ENCODE data around the gene SLC2A4RG. TPM values are rescaled to one million over a fixed set of nuclear protein-coding genes. Genes with fewer than 3 reads are reported as not detected.
"Not testable (repeated sequence)": the region's sequence is repeated elsewhere in the genome, so short reads cannot be mapped to it uniquely, and the experiment has no call there.

The SLC2A4RG gene
- polyA plus RNA-seq, 3 donors = 65.7 to 124 (median 123) TPM

DNA sequence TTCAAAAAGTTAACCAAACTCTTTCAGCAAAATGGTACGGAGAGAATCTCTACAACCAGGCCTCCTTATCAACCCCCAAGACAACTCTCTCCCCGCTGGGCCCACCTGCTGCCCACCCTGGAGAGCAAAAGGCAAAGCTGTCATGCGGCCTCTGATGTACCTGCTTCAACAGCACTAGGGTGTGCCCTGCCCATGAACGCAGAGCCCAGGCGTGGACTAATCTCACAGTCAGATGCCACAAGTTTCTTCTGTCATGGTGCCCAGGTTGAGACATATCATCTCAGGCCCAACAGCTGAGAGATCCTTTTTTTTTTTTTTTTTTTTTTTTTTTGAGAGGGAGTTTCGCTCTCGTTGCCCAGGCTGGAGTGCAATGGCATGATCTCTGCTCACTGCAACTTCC, 26.3 kb downstream of the SLC2A4RG start:
- DNase-seq (ENCODE audit: extremely low read depth in 1 of 11, low read depth in 9 of 11, low spot score in 4 of 11) = no peak

DNA sequence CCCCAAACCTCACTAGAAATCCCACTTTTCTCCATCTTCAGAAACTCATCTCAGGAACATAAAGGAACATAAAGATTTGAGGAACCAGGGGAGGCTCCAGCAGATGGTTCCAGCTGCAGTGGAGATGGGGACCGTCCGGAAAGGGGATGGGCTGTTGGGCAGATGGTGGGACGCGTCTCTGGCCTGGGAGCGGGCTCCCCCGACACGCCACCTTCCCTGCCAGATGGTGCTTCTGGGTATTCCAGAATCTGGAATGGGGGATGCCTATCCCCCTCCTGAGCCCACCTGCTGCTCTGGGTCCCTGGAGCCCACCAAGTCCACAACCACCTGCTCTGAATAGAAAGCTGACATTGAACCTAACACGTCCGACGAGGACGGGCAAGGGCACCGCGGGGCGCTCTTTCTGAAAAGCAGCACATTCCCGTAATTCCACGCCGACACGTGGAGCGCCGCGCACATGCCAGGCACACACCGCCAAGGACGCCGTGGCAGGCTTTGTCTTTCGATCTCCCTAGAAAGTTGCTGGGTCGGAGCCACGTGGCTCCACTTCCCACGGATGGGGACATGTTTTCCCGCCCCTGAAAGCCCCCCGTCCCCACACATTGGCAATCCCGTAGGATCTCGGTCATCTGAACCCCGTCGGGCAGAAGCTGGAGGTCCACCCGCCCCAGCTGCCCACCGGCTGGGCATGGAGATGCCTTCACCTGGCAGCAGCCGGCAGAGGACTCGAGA, 27.3 kb downstream of the SLC2A4RG start:
- no peak for DNase-seq (ENCODE audit: extremely low read depth in 1 of 11, low read depth in 9 of 11, low spot score in 4 of 11)

- DNase-seq (ENCODE audit: extremely low read depth in 1 of 11, low read depth in 9 of 11, low spot score in 4 of 11) = no peak
Measured at GRCh38 chr20:63767456-63767855, 27.9 kb downstream of the SLC2A4RG start.

DNA sequence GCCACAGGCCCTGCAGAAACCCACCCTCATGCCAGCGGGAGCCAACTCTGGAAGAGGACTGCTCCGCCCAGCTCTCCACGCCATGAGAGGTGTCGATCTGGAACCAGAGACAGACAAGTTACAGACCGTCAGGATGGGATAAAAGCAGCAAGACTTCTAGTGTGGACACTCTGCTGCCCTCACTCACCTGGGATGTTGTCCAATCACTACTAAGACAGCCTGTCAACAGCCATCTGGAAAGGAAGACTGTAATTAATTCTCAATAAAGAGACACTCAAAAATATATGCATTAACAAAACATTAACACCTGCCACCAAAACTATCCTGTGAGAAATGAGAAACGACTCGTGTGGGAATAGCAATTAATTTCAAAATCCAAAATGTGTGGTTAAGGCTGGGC, 28.3 kb downstream of the SLC2A4RG start:
- DNase-seq (ENCODE audit: extremely low read depth in 1 of 11, low read depth in 9 of 11, low spot score in 4 of 11) = no peak

GRCh38 chr20:63768591-63769515, 29.3 kb downstream of the SLC2A4RG start:
- DNase-seq (ENCODE audit: extremely low read depth in 1 of 11, low read depth in 9 of 11, low spot score in 4 of 11) = no peak

- DNase-seq (ENCODE audit: extremely low read depth in 1 of 11, low read depth in 9 of 11, low spot score in 4 of 11) = no peak
Measured at GRCh38 chr20:63769891-63770474, 30.4 kb downstream of the SLC2A4RG start.

GRCh38 chr20:63771046-63771707, 31.6 kb downstream of the SLC2A4RG start:
- DNase-seq (ENCODE audit: extremely low read depth in 1 of 11, low read depth in 9 of 11, low spot score in 4 of 11) = no peak

DNA sequence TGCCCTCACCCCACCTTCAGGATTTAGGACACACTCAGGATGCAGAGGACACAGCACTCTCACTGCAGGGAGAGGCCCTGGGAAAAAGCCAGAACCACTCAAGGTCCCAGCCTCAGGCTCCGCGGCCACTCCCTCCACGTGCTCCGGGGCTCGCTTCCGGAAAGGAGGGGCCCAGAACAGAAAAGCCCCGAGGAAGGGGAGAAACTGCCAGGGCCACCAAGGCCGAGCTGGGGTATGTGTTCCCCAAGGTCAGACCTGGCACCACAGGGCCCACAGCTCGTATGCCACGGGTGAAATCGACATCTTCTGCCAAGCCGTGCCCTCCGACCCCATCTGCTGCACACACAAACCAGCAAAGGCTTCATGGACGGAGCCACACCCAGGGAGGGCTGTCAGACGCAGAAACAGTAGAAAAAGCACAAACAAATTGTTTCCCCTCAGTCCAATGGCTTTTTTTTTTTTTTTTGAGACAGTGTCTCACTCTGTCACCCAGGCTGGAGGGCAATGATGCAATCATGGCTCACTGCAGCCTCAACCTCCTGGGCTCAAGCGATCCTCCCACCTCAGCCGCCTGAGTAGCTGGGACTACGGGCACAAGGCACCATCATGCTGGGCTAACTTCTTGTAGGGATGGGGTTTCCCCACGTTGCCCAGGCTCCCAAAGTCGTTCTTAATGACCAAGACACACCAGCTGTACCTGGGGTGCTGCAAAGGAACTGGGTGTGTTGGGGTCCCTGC, 33.4 kb downstream of the SLC2A4RG start:
- DNase-seq (ENCODE audit: extremely low read depth in 1 of 11, low read depth in 9 of 11, low spot score in 4 of 11) = no peak

DNA sequence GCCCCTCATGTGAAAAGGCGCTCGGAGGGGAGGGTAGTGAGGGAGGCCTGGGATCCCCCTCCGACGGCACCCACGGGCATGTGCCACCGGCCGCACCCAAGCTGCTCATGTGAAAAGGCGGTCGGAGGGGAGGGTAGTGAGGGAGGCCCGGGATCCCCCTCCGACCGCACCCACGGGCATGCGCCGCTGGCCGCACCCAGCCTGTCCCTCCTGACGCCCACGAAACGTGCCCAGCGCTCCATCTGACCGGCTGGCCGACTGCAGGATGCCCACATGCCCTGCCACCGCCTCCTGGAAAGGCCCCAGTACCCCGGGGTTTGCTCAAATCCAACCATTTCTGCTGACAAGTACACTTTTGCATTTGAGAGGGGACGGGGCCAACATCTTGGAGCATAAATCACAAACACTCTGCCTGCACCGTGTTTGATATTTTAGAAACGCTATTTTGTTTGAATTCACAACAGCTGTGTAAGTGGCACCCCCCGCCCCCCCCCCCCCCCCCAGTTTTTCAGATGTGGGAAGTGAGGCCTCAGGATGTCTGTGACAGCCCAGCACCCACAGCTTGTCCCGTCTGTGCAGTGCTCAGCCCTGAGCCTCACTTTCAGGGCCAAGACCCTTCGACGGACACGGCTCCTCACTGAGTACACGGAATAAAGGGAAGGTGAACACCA, 34.1 kb downstream of the SLC2A4RG start:
- no peak for DNase-seq (ENCODE audit: extremely low read depth in 1 of 11, low read depth in 9 of 11, low spot score in 4 of 11)

- no peak for DNase-seq (ENCODE audit: extremely low read depth in 1 of 11, low read depth in 9 of 11, low spot score in 4 of 11)
Measured at GRCh38 chr20:63774306-63774705, 34.7 kb downstream of the SLC2A4RG start.

- peak; percentile 47 to 83 (median 76) for DNase-seq (ENCODE audit: extremely low read depth in 1 of 11, low read depth in 9 of 11, low spot score in 4 of 11)
Measured at GRCh38 chr20:63775096-63775978, 35.8 kb downstream of the SLC2A4RG start.

DNA sequence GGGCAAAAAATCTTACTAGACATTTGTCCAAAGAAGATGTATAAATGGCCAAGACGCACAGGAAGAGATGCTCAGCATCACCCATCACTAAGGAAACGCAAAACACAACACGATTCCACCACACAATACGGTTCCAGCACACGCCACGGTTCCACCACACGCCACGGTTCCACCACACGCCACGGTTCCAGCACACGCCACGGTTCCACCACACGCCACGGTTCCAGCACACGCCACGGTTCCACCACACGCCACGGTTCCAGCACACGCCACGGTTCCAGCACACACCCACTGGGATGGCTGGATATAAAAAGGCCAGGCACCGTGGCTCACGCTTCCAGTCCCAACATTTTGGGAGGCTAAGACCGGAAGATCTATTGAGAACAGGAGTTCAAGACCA, 37.3 kb downstream of the SLC2A4RG start:
- DNase-seq (ENCODE audit: extremely low read depth in 1 of 11, low read depth in 9 of 11, low spot score in 4 of 11) = not testable (repeated sequence)

DNA sequence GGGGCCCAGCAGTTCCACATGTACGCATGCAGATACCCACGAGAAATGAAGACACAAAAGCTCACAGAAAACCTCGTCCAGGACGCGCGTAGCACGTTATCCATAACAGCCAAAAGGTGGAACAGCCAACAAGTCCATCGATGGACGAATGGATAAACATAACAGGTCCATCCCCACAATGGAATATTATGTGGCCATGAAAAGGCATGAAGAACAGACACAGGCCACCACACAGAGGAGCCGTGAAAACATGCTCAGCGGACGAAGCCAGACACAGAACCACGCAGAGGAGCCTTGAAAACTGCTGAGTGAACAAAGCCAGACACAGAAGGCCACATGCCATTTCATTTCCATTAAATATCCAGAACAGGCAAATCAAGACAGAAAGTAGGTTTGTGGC, 38.0 kb downstream of the SLC2A4RG start:
- DNase-seq (ENCODE audit: extremely low read depth in 1 of 11, low read depth in 9 of 11, low spot score in 4 of 11) = no peak

DNA sequence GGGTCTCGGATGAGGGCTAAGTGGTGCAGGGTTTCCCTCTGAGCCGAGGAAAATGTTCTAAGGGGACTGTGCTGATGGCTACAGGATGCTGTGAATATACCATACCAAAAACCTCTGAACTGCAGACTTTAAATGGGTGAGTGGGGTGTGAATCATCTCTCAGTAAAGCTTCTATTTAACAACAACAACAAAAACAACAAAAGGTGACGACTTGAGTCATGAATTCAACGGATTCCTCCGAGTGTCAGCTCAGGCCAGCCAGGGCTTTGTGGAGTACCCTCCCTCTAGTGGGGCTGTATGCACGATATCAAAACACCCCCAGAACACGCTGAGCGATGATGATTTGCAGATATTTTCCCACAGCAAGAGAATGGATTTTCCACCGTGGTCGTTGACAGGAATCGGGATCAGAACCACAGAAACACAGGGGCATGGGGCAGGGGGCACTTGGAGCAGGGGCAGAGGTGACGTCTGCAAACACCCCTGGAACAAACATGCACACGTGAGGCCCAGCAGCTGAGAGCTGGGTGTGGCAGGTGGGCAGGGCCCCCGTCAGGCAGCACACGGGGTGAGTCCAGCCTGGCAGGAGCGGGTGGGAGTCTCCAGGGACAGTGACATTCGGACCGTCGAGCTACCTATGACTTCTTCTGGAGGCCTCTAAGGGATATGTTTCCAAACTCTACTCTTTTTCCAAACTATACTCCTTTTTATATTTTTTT, 38.6 kb downstream of the SLC2A4RG start:
- DNase-seq (ENCODE audit: extremely low read depth in 1 of 11, low read depth in 9 of 11, low spot score in 4 of 11) = no peak

DNA sequence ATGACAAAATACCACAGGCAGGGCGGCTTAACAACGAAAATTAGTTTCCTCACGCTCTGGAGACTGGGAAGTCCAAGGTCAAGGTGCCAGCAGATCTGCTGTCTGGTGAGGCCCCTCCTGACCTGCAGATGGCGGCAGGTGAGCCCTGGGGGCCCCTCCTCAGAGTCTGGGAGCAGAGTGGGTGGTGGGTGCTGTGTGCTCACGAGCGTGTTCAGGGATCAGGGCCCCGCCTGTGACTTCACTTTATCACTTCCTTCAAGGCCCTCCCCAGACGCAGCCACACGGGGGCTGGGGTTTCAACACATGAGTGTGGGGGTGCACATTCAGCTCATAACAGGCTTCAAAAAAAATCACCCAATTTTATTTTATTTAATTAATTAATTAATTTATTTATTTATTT, 39.3 kb downstream of the SLC2A4RG start:
- no peak for DNase-seq (ENCODE audit: extremely low read depth in 1 of 11, low read depth in 9 of 11, low spot score in 4 of 11)

DNA sequence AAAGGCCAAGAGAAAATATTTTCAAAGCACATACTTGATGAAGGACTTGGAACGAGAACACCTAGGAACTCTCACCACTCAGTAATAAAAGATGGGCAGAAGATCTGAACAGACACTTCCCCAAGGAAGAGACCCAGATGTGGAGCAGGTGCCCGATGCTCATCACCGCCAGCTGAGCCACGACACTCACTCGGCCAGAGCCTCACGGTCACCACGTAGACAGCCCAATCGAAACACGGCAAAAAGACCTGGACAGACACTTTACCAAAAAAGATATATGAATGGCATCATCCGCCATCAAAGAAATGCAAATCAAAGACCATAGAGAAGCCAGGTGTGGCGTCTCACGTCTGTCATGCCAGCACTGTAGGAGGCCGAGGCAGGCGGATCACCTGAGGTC, 41.6 kb downstream of the SLC2A4RG start:
- DNase-seq (ENCODE audit: extremely low read depth in 1 of 11, low read depth in 9 of 11, low spot score in 4 of 11) = no peak

DNA sequence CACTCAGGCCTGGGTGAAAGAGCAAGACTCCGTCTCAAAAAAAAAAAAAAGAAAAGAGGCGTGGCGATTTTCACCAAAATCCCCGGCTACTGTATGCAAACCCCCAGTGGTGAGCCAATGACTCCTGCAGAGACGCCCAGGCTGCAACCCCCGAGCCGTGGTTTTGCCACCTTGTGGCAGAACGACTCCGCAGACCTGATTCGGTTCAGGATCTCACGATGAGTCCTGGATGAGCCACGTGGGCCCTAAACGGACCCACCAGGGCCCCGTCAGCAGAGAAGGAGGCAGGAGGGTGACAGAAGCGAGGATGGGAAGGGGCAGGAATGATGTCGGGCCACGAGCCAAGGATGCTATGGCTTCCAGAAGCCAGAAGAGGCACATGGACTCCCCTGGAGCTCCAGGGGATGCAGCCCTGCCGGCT, 42.5 kb downstream of the SLC2A4RG start:
- DNase-seq (ENCODE audit: extremely low read depth in 1 of 11, low read depth in 9 of 11, low spot score in 4 of 11) = no peak
